ENCODE measurements around the gene NMNAT2. TPM values are rescaled to one million over a fixed set of nuclear protein-coding genes. Genes with fewer than 3 reads are reported as not detected.

Gene NMNAT2
- total and polyA plus RNA-seq, 2 of the 4 experiments (the other 2 are of a cell fraction): 0.36 to 2.4 TPM

DNA sequence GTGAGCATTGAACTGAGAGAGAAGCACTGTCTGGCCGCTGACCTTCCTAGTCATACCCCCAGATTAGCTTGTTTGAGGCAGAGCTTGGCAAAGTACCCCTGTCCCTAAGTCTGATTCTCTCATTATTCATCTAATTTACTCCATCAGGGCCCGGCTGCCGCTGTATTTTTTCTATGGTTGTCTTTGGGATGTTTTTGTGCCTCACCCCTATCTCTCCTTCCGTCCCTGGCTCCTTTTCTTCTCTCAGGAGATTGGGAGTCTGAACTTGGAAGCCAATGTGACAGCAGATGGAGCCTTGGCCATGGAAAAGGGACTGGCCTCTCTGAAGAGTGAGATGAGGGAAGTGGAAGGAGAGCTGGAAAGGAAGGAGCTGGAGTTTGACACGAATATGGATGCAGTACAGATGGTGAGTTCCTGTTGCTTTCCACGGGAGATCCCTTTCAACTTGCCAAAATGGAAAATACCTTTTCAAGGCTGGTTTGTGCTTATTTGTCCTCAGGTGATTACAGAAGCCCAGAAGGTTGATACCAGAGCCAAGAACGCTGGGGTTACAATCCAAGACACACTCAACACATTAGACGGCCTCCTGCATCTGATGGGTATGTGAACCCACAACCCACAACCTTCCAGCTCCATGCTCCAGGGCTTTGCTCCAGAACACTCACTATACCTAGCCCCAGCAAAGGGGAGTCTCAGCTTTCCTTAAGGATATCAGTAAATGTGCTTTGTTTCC is 178.2 kb downstream of the NMNAT2 start (continued):
- no peak for TF ChIP-seq RCOR1 (IDR thresholded peaks at IDR 0.05; ENCODE audit: insufficient replicate concordance, low read length)

DNA sequence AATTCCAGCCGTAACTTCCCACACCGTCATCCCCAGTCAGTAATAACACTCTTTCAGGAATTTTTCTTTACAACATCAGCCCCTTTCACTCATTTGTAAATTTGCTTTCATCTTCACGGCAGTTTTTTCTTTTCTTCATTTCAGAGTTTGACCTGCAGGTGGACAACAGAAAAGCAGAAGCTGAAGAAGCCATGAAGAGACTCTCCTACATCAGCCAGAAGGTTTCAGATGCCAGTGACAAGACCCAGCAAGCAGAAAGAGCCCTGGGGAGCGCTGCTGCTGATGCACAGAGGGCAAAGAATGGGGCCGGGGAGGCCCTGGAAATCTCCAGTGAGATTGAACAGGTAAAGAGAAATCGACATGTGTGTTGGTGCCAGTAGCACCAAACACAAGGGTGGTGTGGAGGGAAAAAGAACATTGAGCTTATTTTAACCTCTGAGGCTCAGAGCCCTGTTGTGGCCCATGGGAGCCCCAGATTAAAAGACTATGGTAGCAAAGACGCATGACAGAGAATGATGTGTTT is 178.9 kb downstream of the NMNAT2 start:
- DNase-seq: no peak
- ATAC-seq (ENCODE audit: low read depth): no peak
- dilution Hi-C loops (cut with HindIII; ENCODE audit: low sequenced_read_pairs, unreplicated experiment) (no loop called here), in situ Hi-C loops (cut with MboI; ENCODE audit: low sequenced_read_pairs) (loop anchor here (10.0 to 25.0 kb wide), 2 partner anchors 214 to 277 kb away; partner anchors contain the start of genes LAMC1 and SHCBP1L), intact Hi-C loops (cut with micrococcal nuclease) (loop anchor here (5.0 kb wide), 1 partner anchor 97 kb away; no protein-coding TSS in a partner anchor)
- Histone ChIP-seq H2AK5ac (ENCODE audit: low read depth, low read length) (no peak overlapping the region), H3K27ac (ENCODE audit: insufficient read depth, low read length) (no peak overlapping the region), H3K4ac (ENCODE audit: low read depth, low read length) (no peak overlapping the region), H3K79me1 (ENCODE audit: low read depth in 1 of 2, low read length in 2 of 2) (no peaks in the 10 kb centered on the region; a peak in 1 of 4 replicates), H2BK120ac (ENCODE audit: low read depth, low read length) (peak overlapping the region; percentile 4; the same call in 1 of the 2 replicates), H3K23ac (ENCODE audit: low read depth, low read length) (no peak overlapping the region), H3K4me2 (ENCODE audit: low read depth, low read length) (no peak overlapping the region), H4K91ac (ENCODE audit: insufficient read depth, low read depth, low read length) (no peak overlapping the region), H2AK9ac (replicated peaks; ENCODE audit: low read depth, low read length, poor library complexity) (no peak overlapping the region), H2BK20ac (ENCODE audit: low read depth, low read length) (peak overlapping the region; percentile 37; the same call in 1 of the 2 replicates), H4K5ac (ENCODE audit: low read depth, low read length) (no peak overlapping the region), H2BK15ac (ENCODE audit: low read depth, low read length) (no peak overlapping the region), H3K14ac (replicated peaks; ENCODE audit: low read depth, low read length) (no peak overlapping the region), H4K20me1 (ENCODE audit: insufficient read depth, low read length) (no peaks in the 10 kb centered on the region), H3K56ac (ENCODE audit: extremely low read depth, insufficient read depth, low read length) (no peak overlapping the region), H2BK5ac (ENCODE audit: low read depth, low read length, poor library complexity, severe bottlenecking) (no peak overlapping the region), H3K9ac (ENCODE audit: low read depth, low read length) (no peak overlapping the region), H4K8ac (ENCODE audit: low read depth in 2 of 2, low read length in 2 of 2) (0 out of 4 replicates have a peak overlapping the region, but pooled peaks of 1 of the 2 experiments have one; percentile 3), H3K9me3 (ENCODE audit: control insufficient read depth, insufficient read depth, low read length) (no peaks in the 10 kb centered on the region), H3K27me3 (ENCODE audit: control insufficient read depth, insufficient read depth, low read length) (no peaks in the 10 kb centered on the region), H3K18ac (ENCODE audit: low read depth, low read length) (no peak overlapping the region), H3K4me3 (ENCODE audit: insufficient read depth, low read depth, low read length) (no peak overlapping the region), H2AFZ (replicated peaks; ENCODE audit: low read length, poor library complexity) (no peak overlapping the region), H3K36me3 (ENCODE audit: control insufficient read depth, insufficient read depth, low read length) (no peaks in the 10 kb centered on the region), H3K4me1 (ENCODE audit: control insufficient read depth, insufficient read depth, low read length) (peaks cover 10% of the 10 kb centered on the region), H3K9me1 (ENCODE audit: insufficient read depth, low read length) (peaks cover 10% of the 10 kb centered on the region)
- CTCF ChIA-PET: no interaction called here
- TF ChIP-seq FOS (IDR thresholded peaks at IDR 0.05; ENCODE audit: low read depth, low read length) (no peak), POLR2A (IDR thresholded peaks at IDR 0.05; ENCODE audit: low read depth, low read length) (no peak), SMC3 (IDR thresholded peaks at IDR 0.05; ENCODE audit: low read depth, low read length) (no peak), NFE2L2 (IDR thresholded peaks at IDR 0.05; ENCODE audit: low read depth, low read length) (no peak), MAFK (IDR thresholded peaks at IDR 0.05; ENCODE audit: low read depth, low read length) (no peak), MAZ (IDR thresholded peaks at IDR 0.05; ENCODE audit: borderline replicate concordance, low read depth, low read length) (no peak)
- TF ChIP-seq, protein P1, sequence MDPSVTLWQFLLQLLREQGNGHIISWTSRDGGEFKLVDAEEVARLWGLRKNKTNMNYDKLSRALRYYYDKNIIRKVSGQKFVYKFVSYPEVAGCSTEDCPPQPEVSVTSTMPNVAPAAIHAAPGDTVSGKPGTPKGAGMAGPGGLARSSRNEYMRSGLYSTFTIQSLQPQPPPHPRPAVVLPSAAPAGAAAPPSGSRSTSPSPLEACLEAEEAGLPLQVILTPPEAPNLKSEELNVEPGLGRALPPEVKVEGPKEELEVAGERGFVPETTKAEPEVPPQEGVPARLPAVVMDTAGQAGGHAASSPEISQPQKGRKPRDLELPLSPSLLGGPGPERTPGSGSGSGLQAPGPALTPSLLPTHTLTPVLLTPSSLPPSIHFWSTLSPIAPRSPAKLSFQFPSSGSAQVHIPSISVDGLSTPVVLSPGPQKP (IDR thresholded peaks at IDR 0.05; ENCODE audit: borderline replicate concordance, low read depth, low read length): no peak
- TF ChIP-seq, protein P2, sequence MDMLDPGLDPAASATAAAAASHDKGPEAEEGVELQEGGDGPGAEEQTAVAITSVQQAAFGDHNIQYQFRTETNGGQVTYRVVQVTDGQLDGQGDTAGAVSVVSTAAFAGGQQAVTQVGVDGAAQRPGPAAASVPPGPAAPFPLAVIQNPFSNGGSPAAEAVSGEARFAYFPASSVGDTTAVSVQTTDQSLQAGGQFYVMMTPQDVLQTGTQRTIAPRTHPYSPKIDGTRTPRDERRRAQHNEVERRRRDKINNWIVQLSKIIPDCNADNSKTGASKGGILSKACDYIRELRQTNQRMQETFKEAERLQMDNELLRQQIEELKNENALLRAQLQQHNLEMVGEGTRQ (IDR thresholded peaks at IDR 0.05; ENCODE audit: low read depth, low read length): no peak
- BruUV-seq (replicated peaks): no TSS peak
- WGBS, 2 experiments (ENCODE audit: extremely low coverage in 2 of 2, insufficient read length in 1 of 2): 96% methylated on average over 3 of the region's 7 CpGs; no CpG with 5 or more reads in 1 of the 2 experiments
- POLR2A ChIA-PET (ENCODE audit: unreplicated experiment): interaction anchor here (0.7 kb wide), 1 partner anchor 12 kb away, joined by 3 read pairs; no protein-coding TSS in a partner anchor

Measured in IMR-90 (cell line).